ENCODE data around the gene PRAMEF10. TPM values are rescaled to one million over a fixed set of nuclear protein-coding genes. Genes with fewer than 3 reads are reported as not detected.
"Not testable (repeated sequence)": the region's sequence is repeated elsewhere in the genome, so short reads cannot be mapped to it uniquely, and the experiment has no call there.

The PRAMEF10 gene, protein sequence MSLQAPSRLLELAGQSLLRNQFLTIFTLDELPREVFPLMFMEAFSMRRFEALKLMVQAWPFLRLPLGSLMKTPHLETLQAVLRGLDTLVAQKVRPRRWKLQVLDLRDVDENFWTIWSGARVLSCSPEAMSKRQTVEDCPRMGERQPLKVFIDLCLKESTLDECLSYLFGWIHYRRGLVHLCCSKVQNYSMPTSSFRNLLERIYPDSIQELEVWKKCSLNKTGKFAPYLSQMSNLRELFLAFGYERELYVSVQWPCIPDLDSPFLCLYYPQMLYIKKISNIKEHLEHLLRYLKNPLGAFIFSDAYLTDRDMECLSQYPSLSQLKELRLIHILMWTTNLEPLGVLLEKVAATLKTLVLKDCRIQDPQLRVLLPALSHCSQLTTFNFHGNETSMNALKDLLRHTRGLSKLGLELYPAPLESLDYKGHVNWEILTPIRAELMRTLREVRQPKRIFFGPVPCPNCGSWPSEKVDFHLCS
- not detected for polyA plus RNA-seq (ENCODE audit: insufficient read length)
- long read RNA-seq, donor 1: 0 reads
- long read RNA-seq, donor 2: 0 reads
- long read RNA-seq, donor 3: 0 reads
- long read RNA-seq, donor 4: 0 reads
- long read RNA-seq, donor 5: 0 reads
- long read RNA-seq, donor 6: 0 reads
- long read RNA-seq, donor 7: 0 reads
- long read RNA-seq, donor 8: 0 reads

GRCh38 chr1:12898170-12898569 is at the start of gene PRAMEF10:
Gene PRAMEF10 (minus strand): TSS chr1:12898270. CDS start chr1:12895847, 2,423 bp downstream.
- not testable (repeated sequence) for DNase-seq

GRCh38 chr1:12947480-12947879 is 49.4 kb upstream of the PRAMEF10 start, which contains the start of gene PRAMEF6:
Gene PRAMEF6 (minus strand): TSS chr1:12947580. CDS start chr1:12942518, 5,062 bp downstream.
- DNase-seq: not testable (repeated sequence)

GRCh38 chr1:12924368-12924767 is 26.3 kb upstream of the PRAMEF10 start:
- not testable (repeated sequence) for DNase-seq

DNA sequence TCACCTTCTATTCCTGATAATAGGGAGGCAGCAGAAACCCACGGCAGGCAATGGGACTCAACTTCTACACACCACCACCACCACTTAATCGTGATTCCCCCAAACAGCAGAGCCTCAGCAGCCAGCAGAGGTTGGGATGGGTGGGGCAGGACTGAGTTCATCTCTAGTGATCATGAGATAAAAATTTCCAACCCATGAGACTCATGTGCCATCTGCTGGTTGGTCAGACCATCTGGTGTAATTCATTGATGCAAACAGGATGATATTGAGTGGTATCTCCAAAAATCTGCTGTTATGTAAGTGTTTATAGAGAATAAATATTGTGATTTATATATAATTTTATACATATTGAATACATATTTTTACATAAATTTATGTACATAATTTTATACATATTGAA is 23.7 kb upstream of the PRAMEF10 start:
- DNase-seq: not testable (repeated sequence)

DNA sequence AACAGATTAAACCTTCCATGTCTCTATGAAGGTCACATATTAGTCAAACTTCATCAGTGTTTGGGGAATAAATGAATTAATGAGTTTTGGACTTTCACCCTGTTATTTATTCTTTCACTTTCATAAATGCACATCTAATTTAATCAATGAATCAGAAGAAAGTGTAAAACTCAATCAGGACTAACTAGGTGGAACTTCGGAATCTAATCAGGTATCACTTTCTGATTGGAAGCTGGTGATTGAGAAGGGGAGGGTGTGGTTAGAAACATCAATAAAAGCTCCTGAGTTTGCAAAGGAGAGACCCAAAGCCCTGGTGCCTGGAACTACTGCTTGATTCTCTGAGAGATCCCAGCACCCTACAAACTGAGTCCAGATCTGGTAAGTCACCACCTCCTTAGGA is 18.2 kb upstream of the PRAMEF10 start, which contains the start of gene PRAMEF7:
TSS of gene PRAMEF7 (plus strand) at position 301 of the 400 bp plus-strand sequence. CDS start 1,083 bp downstream, outside the sequence.
- DNase-seq: not testable (repeated sequence)

GRCh38 chr1:12903793-12904572 is 5.9 kb upstream of the PRAMEF10 start:
- not testable (repeated sequence) for DNase-seq

GRCh38 chr1:12899186-12899585 is 1.1 kb upstream of the PRAMEF10 start:
- DNase-seq: not testable (repeated sequence)

DNA sequence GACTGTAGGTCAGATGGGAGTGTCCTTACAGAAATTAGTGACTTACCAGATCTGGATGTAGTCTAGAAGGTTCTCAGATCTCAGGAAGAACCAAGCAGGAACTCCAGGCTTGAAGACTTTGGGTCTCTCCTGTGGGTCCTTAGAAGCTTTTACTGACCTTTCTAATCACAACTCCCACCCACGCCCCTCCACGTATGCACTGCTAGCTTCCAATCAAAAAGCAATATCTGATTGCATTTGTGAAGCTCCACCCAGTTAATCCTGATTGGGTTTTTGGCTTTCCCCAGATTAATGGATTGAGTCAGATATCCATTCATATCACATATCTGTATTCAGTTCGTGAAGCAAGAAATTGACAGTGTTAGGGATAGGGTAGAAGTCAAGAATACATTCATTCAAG is 12.0 kb downstream of the PRAMEF10 start, which contains the start of gene PRAMEF4:
TSS of gene PRAMEF4 (minus strand) at position 101 of the 400 bp plus-strand sequence. CDS start 2,807 bp downstream, outside the sequence.
- not testable (repeated sequence) for DNase-seq

GRCh38 chr1:12878453-12878852 is 19.6 kb downstream of the PRAMEF10 start:
- not testable (repeated sequence) for DNase-seq

DNA sequence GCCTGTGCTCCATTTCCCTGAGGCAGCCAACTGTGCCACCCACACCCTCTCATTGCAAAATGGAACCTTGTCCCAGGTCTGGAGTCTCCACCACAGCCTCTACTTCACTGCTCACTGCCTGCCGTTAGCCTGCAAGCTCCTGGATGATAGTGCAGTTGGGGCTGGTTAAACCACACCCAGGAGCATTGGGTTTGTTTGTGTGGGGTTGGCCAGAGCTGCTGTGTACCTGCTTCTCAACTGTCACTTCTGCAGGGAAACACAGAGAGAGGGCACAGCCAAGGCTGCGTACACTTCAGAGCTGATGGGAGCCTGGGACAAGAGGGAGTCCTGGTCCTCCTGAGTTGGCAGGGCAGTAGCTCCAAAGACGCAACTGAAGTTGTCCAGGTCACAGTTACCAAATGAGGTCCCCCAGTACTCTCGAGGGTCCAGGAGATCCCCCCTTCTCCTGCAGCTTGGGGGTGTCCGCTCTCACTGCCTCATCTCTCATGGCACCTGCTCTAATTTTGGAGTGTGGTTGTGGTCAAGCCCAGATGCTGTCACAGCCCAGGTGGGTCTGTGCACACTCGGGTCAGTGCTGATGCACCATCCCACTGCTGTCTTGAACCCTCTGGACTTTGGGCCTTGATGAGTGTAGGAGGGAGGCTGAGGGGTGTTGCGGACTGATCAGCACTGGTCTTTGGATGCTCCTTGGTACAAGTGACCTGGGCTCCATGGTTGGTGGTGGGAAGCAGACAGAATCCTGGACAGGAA is 34.8 kb downstream of the PRAMEF10 start:
- not testable (repeated sequence) for DNase-seq

DNA sequence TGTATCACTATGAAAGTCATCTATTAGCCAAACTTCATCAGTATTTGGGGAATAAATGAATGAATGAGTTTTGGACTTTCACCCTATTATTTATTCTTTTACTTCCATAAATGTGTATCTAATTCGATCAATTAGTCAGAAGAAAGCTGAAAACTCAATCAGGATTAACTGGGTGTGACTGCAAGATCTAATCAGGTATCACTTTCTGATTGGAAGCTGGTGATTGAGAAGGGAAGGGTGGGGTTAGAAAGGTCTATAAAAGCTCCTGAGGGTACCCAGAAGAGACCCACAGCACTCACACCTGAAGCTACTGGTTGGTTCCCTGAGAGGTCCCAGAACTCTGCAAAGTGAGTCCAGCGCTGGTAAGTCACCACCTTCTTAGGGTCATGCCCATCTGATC is 41.3 kb downstream of the PRAMEF10 start, which contains the start of gene PRAMEF2:
TSS of gene PRAMEF2 (plus strand) at position 301 of the 400 bp plus-strand sequence. CDS start 1,924 bp downstream, outside the sequence.
- not testable (repeated sequence) for DNase-seq

DNA sequence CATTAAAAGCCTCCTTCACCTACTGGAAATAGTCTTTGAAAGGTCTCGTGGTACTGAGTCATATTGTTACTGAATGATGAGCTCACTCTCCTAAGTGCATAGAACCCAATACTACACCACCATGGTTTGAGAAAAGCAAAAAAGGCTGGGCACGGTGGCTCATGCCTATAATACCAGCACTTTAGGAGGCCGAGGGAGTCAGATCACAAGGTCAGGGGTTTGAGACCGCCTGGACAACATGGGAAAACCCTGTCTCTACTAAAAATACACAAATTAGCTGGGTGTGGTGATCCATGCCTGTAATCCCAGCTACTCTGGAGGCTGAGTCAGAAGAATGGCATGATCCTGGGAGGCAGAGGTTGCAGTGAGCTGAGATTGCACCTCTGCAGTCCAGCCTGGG is 46.3 kb downstream of the PRAMEF10 start:
- DNase-seq: no peak

DNA sequence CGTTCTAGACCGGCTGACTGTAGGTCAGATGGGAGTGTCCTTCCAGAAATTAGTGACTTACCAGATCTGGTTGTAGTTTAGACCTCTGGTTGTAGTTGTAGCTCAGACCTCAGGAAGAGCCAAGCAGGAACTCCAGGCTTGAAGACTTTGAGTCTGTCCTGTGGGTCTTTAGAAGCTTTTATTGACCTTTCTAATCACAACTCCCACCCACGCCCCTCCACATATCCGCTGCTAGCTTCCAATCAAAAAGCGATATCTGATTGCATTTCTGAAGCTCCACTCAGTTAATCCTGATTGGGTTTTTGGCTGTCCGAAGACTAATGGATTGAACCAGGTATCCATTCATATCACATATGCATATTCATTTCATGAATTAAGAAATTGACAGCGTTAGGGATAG is 49.5 kb downstream of the PRAMEF10 start, which contains the start of gene HNRNPCL1:
TSS of gene HNRNPCL1 (minus strand) at position 101 of the 400 bp plus-strand sequence. CDS start 431 bp downstream, outside the sequence.
- not testable (repeated sequence) for DNase-seq

Other genes starting within 250 kb of the PRAMEF10 start
- not detected for gene AADACL3, start 182.2 kb downstream of the PRAMEF10 start, polyA plus RNA-seq (ENCODE audit: insufficient read length)
- 0.50 TPM for gene CFAP107, start 152.1 kb downstream of the PRAMEF10 start, polyA plus RNA-seq (ENCODE audit: insufficient read length)
- not detected for gene PRAMEF12, start 124.5 kb downstream of the PRAMEF10 start, polyA plus RNA-seq (ENCODE audit: insufficient read length)
- not detected for gene PRAMEF1, start 106.9 kb downstream of the PRAMEF10 start, polyA plus RNA-seq (ENCODE audit: insufficient read length)
- gene PRAMEF11, start 66.9 kb downstream of the PRAMEF10 start, polyA plus RNA-seq (ENCODE audit: insufficient read length): not detected
- gene HNRNPCL1, start 49.5 kb downstream of the PRAMEF10 start, polyA plus RNA-seq (ENCODE audit: insufficient read length): 0.58 TPM
- not detected for gene PRAMEF2, start 41.2 kb downstream of the PRAMEF10 start, polyA plus RNA-seq (ENCODE audit: insufficient read length)
- gene PRAMEF4, start 12.1 kb downstream of the PRAMEF10 start, polyA plus RNA-seq (ENCODE audit: insufficient read length): not detected
- gene PRAMEF7, start 18.3 kb upstream of the PRAMEF10 start, polyA plus RNA-seq (ENCODE audit: insufficient read length): not detected
- not detected for gene PRAMEF6, start 49.3 kb upstream of the PRAMEF10 start, polyA plus RNA-seq (ENCODE audit: insufficient read length)
- not detected for gene PRAMEF27, start 158.3 kb upstream of the PRAMEF10 start, polyA plus RNA-seq (ENCODE audit: insufficient read length)
- not detected for gene HNRNPCL3, start 162.5 kb upstream of the PRAMEF10 start, polyA plus RNA-seq (ENCODE audit: insufficient read length)
- not detected for gene PRAMEF25, start 172.5 kb upstream of the PRAMEF10 start, polyA plus RNA-seq (ENCODE audit: insufficient read length)
- gene HNRNPCL2, start 218.6 kb upstream of the PRAMEF10 start, polyA plus RNA-seq (ENCODE audit: insufficient read length): not detected